ENCODE measurements around the gene TBC1D14.
"Not testable (repeated sequence)": the region's sequence is repeated elsewhere in the genome, so short reads cannot be mapped to it uniquely, and the experiment has no call there.

TBC1D14 gene

GRCh38 chr4:6910960-6911874, 1.6 kb downstream of the TBC1D14 start:
- no peak for DNase-seq

DNA sequence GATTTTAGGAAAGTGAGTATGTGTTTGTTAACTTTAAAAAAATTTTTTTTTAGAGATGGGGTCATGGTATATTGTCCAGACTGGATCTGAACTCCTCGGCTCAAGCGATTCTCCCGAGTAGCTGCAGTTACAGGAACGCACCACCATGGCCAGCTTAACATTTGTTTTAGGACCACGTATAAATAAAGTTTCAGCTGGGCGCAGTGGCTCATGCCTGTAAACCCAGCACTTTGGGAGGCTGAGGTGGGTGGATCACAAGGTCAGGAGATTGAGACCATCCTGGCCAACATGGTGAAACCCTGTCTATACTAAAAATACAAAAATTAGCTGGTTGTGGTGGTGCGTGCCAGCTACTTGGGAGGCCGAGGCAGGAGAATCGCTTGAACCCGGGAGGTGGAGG, 2.3 kb downstream of the TBC1D14 start:
- not testable (repeated sequence) for DNase-seq

DNA sequence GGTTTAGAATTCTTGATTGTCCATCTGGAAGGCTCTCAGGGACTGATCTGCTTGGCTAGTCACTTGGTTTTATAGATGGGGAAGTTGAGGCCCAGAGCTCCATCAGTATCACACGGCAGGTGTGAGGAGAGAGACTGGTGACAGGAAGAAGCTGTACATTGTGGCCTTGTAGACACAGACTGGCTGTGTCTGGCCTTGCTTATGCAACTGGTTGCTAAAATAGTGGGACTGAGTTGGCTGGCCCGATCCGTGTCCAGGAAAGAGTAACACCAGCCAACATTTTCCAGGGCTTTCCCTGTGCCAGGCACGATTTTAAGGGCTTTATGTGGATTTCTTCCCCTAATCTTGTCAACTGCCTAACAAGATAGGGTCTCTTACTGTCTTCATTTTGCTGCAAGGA, 2.8 kb downstream of the TBC1D14 start:
- DNase-seq = no peak

- no peak for DNase-seq
Measured at GRCh38 chr4:6913350-6913905, 3.8 kb downstream of the TBC1D14 start.

GRCh38 chr4:6914448-6914847, 4.8 kb downstream of the TBC1D14 start:
- DNase-seq = no peak

DNA sequence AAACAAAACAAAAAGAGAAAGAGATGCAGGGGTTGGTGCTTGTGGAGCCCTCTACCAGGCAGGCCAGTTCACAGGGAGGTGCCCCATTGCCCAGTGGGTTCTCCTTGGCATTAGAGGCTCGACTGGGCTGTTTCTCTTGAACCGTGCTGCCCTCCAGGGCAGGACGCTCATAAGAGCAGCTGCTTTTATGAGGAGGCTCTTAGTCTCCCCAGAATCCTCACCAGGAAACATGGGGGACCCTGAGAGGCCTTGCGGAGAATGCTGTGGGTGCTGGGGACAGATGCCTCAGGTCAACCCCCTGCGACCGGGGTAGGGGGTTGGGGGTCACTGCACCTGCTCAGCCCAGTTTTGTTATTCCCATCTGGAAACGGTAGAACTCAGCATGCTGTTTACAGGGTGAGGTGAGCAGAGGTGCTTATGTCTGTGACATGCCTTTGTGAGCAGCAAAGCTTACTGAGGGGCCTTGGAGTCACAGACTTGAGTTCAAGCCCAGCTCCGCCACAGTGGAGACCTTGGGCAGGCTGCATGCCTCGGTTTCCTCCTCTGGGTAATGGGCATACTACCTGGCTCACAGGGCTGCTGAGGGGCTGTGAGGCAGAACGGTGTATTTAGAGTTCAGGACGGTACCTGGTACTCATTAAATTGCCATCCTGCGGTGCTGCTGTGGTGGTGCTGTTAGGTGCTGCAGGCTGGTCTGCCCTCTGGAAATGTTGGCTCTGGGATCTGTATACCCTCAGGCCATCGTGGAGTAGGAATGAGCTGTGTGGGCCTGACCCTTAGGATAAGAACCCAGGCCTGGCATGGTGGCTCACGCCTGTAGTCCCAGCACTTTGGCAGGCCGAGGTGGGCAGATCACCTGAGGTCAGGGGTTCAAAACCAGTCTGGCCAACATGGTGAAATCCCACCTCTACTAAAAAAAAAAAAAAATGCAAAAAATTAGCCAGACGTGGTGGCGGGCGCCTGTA, 5.7 kb downstream of the TBC1D14 start:
- DNase-seq = no peak

DNA sequence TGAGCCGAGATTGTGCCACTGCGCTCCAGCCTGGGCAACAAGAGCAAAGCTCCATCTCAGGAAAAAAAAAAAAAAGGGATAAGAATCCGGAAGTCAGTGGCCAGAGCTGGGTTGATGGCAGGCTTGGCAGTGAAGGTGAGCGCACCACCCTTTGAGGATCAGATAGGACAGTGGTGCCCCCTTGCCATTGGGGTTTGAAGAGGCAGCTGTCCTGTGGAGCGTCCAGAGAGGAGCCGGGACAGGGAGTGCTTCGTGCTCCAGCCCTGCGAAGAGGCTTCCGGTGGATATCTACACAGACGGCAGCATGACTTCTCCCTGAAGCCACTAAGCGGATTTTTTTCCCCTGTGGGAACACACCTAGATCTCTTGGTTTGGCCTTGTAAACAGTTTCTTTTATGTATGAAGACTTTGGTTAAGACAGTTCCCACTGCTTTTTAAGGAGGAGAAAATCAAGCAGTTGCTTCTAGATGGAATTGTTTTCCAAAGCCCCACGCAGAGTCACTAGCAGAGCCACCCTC, 6.5 kb downstream of the TBC1D14 start:
- no peak for DNase-seq

DNA sequence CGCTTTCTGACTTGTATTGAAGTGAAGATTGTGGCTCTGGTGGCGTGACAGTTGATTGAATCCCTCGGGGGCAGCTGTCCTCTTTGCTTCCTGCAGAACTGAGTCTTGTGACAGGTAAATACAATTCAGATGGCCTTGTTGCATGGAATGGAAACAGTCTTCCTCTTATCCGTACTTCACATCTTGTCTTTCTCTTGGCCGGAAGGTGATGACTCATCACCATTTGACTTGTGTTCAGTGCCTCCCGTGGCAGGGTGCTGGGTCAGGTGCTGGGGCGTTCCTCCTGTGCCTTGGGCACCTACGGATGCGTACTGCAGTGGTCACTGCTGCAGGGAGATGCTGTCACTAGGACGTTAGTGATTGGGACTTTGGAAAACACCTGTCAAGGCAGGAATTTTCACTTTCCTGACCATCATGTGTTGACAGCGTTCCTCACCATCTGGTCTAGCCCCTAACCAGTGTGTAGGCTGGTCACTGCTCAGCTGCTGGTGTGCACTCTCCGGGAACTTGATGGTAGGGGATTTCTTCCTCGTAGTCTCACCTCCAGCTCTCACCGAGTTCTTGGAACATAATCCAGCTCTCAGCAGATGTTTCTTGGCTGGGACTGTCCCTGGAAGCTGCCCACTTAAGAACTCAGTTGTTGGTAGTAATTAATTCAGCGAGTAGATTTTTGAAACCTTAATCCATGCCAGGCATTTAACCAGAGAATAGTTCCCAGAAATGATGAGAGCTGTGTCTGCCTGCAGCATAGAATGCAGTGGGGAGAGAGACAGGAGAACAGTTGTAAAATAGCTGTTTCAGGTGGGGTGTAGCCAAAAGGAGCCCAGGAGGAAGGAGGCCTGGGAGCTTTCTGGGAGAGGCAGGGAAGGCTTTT, 7.2 kb downstream of the TBC1D14 start:
- DNase-seq = peak; percentile 40

- peak; percentile 54 for DNase-seq
Measured at GRCh38 chr4:6917461-6918271, 8.0 kb downstream of the TBC1D14 start.

GRCh38 chr4:6918338-6918737, 8.7 kb downstream of the TBC1D14 start:
- DNase-seq = no peak

- no peak for DNase-seq
Measured at GRCh38 chr4:6920171-6920570, 10.5 kb downstream of the TBC1D14 start.

GRCh38 chr4:6923507-6923906, 13.9 kb downstream of the TBC1D14 start:
- DNase-seq = no peak

DNA sequence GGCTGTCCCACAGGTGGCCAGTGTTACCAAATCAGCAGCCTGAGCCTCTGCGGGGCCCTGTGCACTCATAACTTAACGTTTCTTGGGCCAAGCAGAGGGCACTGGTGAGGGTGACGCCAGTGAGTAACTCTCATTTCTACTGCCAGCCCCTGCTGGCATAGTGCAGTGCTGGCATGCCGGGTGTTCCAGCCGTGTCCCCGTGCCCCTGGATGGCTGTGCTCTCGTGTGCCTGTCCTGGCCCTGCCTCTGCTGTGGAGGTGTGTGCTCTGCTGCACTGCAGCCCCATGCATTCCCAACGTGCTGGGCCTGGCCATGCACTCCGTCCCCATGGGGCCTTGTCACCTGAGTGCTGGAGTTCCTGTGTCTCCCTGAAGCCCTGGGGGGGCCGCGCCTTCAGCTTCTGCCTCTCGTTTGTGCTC, 14.7 kb downstream of the TBC1D14 start:
- no peak for DNase-seq

DNA sequence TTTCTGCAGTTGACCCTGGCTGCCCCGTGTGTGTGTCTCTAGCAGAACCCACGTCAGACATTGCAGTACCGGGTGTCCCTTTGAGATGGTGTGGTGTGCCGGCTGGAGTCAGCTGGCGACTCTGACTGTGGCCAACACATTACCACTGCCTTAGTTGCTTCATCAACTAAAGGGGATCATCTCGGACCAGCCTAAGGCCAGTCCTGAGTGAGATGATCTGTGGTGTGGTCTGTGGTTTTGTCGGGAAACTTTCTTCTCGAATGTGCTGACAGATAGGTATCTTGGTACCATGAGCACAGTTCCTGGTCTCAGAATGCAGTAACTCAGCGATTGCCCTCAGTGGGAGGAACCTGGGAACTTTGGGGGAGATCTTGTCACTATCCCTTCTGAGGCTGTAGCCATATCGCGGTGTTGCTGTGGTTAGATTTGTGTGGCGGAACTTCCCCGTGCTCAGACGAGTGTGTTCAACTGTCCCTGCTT, 15.8 kb downstream of the TBC1D14 start:
- DNase-seq = no peak

GRCh38 chr4:6926081-6926480, 16.5 kb downstream of the TBC1D14 start:
- DNase-seq = no peak

GRCh38 chr4:6926681-6927478, 17.3 kb downstream of the TBC1D14 start:
- peak; percentile 62 for DNase-seq

DNA sequence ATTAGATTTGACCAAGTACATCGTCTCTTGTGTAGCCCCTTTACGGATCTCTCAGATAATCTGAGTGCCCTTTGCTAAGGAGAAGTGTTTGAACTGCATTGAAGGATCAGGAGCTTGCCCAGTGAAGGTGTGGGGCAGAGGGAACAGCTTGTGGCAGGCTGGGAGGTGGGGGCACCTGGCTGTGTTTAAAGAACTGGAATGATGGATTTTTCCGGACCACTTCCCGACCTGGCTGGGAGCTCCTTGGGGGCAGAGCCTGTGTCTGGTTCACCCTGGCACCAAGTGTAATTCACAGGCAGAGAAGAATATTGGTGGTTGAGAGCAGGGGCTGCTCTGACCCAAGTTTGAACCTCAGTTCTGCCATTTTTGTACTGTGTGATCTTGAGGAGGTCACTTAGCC, 18.5 kb downstream of the TBC1D14 start:
- no peak for DNase-seq

- no peak for DNase-seq
Measured at GRCh38 chr4:6929339-6929811, 19.7 kb downstream of the TBC1D14 start.

DNA sequence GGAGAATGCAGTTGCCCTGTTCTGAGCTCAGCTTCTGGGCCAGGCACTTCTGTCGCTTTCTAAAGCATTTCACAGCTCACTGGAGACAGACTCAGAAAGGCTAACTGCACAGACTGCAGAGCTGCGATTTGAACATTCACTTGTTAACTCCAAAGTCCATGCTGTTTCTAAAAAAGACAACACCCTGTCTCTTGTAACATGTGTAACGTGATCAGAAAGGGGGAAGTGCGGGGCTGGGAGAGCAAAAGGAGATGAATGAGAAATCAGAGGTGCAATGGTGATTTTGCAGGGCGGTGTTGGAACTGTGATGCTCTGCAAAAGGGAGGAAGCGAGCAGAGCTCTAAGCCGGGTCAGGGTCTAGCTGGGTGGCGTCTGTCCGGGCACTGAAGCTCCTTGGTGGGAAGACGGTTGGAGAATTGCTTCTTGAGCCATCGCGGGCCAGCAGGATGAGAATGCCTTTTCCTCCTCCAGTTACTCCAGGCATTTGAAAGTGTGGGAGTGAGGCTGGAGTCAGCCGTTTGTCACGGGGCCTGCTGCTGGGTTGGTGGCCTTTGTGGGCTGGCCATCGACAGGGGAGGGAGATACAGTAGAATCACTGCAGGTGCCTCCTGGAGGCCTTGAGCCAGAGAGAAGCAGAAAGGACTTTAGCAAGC, 20.3 kb downstream of the TBC1D14 start:
- DNase-seq = no peak
